Right lung (tissue), 5 donors: ENCODE results near the gene SLIT3. TPM values are rescaled to one million over a fixed set of nuclear protein-coding genes. Genes with fewer than 3 reads are reported as not detected.
"Not testable (repeated sequence)": the region's sequence is repeated elsewhere in the genome, so short reads cannot be mapped to it uniquely, and the experiment has no call there.

Experiments
- DNase-seq, 2 donors: peaks; one replicate each; pipeline ENCODE4 v3.0.0-alpha.2; 2013
- polyA plus RNA-seq, 5 donors: library from polyadenylated mRNA; unstranded; fragments of 120-200 nt; gene quantifications; one replicate each; pipeline versions ENCODE4 v1.2.1 to v1.2.3, GENCODE V29; 2013; ENCODE audit warnings: inconsistent platforms in 1 of 5, low replicate concordance in 1 of 5; ENCODE audit not compliant: insufficient read length in 5 of 5, insufficient read depth in 1 of 5

Gene SLIT3
- polyA plus RNA-seq, 5 donors = 29.5 to 51.0 (median 42.9) TPM

GRCh38 chr5:169221519-169221918 is 79.4 kb downstream of the SLIT3 start:
- DNase-seq = no peak

DNA sequence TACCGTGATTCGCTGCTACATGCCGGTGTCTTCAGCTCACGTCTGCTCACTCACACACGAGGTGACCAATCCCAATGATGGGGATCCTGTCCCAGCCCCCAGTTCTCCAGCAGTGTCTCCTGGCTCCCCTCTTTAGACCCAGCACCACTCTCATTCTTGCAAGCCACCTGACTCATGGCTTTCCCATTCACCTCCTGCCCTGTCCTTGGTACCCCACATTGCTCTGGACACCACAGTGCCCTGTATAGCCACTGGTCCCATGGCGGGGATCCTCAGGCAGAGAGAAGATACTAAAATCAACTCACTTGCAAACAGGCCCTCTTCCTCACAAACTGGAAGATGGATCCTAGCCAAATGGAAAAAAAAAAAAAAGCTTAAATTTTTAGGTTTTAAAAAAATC is 81.0 kb downstream of the SLIT3 start:
- no peak for DNase-seq

DNA sequence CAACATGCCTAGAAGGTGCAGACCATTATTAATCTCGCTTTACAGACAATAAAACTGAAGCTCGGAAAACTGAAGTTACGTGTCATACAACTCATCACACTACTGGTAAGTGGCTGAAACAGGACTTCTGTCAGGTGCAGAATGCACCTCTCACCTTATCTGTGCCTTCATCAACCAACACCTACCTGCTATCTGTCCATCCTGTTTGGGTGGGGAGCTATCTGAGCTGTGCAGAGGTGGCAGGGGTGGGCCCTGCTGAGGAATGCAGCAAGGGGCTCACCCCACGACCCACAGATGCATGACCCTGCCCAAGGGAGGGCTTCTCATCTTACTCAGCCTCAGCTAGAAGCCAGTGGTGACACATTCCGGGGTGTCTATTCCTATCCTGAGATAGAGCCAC is 81.6 kb downstream of the SLIT3 start:
- no peak for DNase-seq

- DNase-seq = no peak
Measured at GRCh38 chr5:169218861-169219260, 82.1 kb downstream of the SLIT3 start.

DNA sequence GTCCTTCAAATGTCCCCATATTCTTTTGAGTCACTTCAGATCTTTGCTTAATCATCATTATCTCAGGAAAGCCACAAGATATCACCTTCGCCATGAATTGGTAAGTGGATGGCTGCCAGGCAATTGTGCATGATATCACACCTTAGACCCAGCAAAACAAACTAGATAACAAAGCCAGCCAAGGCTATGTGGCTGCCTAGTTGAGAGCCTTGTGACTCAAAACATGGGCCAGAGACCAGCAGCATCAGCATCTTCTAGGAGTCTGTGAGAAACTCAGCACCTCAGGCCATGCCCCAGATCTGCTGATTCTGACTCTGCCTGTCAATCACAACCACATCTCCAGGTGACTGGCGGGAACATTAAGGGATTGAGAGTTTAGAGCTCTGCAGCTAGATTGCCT is 82.8 kb downstream of the SLIT3 start:
- DNase-seq = no peak

DNA sequence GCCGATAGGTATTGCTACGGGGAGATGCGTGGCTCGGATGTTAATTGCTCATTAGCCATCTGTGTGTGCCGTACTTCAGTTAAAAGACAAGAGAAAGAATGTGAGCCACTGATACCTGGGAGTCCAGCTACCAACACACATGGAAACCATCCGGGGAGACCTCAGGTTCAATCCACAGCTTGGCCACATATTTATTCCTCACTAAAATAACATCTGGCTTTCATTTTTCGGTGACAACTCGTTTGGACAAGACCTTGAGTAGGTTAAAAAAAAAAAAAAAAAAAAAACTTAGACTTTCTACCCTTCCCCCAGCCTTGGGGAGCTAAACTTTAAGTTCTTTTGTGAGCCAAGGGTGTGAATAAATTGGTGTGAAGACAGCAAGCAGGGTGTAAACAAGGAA is 84.1 kb downstream of the SLIT3 start:
- DNase-seq = no peak

- DNase-seq = no peak
Measured at GRCh38 chr5:169213479-169213878, 87.5 kb downstream of the SLIT3 start.

DNA sequence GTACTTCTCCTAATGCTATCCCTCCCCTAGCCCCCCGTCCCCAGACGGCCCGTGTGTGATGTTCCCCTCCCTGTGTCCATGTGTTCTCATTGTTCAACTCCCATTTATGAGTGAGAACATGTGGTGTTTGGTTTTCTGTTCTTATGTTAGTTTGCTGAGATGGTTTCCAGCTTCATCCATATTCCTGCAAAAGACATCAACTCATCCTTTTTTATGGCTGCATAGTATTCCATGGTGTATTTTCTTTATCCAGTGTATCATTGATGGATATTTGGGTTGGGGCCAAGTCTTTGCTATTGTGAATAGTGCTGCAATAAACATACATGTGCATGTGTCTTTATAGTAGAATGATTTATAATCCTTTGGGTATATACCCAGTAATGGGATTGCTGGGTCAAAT is 89.2 kb downstream of the SLIT3 start:
- not testable (repeated sequence) for DNase-seq

GRCh38 chr5:169204788-169205400 is 96.0 kb downstream of the SLIT3 start:
- no peak for DNase-seq

DNA sequence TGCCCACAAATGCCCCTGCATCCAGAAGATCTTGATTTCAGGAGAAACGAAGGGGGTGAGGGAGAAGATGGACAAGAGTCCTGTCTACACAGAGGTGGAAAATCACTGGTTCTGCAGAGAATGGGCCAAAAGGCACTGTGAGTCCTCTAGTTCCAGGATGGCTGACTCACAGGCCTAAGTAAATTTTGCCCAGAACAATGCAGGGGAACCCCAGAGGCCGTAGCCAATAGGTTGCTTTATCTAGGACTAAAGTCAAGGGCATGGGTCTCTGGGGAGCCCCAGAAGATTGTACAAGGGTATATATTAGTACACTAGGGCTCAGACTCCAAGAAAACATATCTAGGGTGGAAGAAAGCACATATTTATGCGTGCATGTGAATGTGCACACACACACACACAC is 98.0 kb downstream of the SLIT3 start:
- DNase-seq = no peak

DNA sequence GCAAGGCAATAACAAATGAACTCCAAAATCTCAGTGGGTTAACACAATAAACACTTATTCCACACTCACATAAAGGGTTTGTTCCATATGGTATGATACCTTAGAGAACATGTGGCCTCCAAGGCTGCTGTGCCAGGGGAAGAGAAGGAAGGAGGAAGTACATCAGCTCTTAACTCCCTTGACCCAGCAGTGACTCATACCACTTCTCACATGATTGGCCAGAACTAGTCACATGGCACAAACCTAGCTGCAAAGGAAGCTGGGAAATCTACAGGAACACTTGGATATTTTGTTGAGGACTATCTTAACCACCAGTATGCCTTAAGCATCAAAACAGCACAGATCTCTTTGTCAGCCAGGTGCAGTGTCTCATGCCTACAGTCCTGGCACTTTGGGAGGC is 99.3 kb downstream of the SLIT3 start:
- DNase-seq = no peak

- no peak for DNase-seq
Measured at GRCh38 chr5:169200125-169200778, 100.7 kb downstream of the SLIT3 start.

DNA sequence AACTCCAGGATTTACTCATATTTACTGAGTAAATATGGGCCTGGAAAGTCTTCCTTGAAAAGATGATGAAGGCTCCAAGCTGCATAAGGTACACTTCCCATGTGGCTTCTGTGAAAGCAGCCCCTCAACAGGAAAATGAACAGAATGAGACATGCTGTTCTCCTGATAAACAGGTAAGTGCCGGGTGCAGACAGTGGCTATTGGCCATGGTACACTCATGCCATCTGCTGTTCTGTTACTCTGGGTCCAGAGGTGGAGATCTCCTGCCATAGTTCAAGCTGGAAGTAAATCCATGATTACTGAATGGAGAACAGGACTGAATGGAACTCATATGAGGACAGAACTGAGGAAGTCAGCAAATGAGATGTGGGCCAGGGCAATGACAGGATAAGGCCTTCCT is 103.6 kb downstream of the SLIT3 start:
- no peak for DNase-seq

DNA sequence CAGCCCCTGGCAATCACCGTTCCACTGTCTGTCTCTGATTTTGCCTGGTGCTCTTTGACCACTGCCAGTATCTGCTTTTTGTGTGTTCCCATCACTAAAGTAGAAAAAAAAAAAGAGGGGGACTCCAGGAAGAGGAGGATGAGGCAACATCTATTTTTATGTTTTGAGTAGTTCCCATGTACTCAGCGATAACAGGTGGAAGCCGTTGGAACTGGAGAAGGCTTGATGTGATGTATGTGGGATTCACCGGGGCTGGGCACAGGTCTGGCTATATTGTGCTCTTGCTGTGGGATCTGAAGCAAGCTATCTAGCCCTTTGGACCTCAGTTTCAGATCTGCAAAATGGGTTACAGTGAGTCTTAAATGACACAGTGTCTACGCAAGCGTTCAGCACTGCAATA is 104.9 kb downstream of the SLIT3 start:
- DNase-seq = no peak

GRCh38 chr5:169195601-169196000 is 105.3 kb downstream of the SLIT3 start:
- DNase-seq = no peak

GRCh38 chr5:169192536-169192935 is 108.4 kb downstream of the SLIT3 start:
- DNase-seq = no peak

DNA sequence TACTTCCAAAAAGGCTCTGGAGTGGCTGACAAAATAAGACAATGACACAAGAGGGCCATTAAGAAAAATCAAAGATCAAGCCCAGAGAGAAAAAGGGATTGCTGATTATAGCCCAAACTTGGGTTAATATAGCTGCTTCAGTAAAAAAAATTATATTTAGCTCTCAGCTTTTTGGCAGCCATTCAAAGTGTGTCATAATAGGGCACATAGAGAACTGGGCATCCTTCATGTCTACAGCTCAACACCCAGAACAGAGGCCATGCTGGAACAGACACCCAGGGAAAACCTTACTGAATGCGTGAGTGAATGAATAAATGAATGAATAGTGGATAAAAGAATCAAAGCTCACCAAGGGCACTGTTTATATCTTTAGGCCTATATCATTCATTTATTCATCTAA is 110.1 kb downstream of the SLIT3 start:
- peak; percentile 33 to 42 for DNase-seq

GRCh38 chr5:169185626-169186025 is 115.3 kb downstream of the SLIT3 start:
- no peak for DNase-seq

DNA sequence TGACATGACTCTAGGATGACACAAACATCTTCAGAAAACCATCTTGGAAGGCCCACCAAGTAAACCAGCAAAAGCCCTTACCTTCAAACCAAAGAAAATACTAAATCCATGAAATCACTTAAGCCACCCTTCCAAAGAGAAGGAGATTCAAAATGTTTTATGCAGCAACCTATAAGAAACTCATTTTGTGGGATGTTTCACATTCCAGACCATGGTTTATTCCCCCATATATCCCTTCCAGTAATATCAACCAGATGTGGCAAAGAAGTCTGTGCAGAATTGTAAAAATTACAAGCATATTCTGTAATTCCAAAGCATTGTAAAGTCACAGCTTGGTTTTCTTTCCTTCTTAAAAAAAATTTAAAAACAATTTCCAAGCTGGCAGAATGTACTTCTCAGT is 117.4 kb downstream of the SLIT3 start:
- DNase-seq = no peak

GRCh38 chr5:169182797-169183196 is 118.1 kb downstream of the SLIT3 start:
- no peak for DNase-seq

- no peak for DNase-seq
Measured at GRCh38 chr5:169181814-169182213, 119.1 kb downstream of the SLIT3 start.

GRCh38 chr5:169178754-169179153 is 122.2 kb downstream of the SLIT3 start:
- no peak for DNase-seq

DNA sequence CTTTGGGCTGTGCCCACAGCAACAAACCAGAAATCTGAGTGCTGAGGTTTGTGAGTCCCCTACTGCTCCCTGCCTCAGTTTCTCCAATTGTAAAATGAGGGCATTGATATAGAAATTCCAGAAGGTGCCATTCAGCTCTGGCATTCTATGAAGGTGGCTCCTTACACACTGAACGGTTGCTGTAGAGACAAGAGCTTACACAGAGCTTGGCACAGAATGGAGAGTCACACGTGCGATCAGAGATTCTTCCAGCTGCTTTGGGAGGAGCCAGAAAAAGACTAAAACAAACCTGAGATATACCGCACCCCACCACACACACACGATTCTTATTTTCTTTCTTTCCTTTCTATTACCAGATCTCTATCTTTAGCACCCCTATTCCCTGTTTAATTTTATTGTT is 122.7 kb downstream of the SLIT3 start:
- no peak for DNase-seq
